ENCODE data around the gene ABLIM1.
A peak's percentile ranks its signal among the peaks of the same experiment; 100 is the strongest.

Gene ABLIM1

GRCh38 chr10:114483575-114483974 is 174.5 kb downstream of the ABLIM1 start:
- no peak for TF ChIP-seq GATA1 (IDR thresholded peaks at IDR 0.05; ENCODE audit: low read depth, low read length)

GRCh38 chr10:114482480-114483304 is 175.4 kb downstream of the ABLIM1 start:
- DNase-seq: no peak
- no peak for TF ChIP-seq GATA1 (IDR thresholded peaks at IDR 0.05; ENCODE audit: low read depth, low read length)
- TF ChIP-seq POLR2A (IDR thresholded peaks at IDR 0.05; ENCODE audit: low read length): no peak

More at GRCh38 chr10:114483575-114483974, 174.5 kb downstream of the ABLIM1 start:
- no peak for DNase-seq

GRCh38 chr10:114481055-114481454 is 177.0 kb downstream of the ABLIM1 start:
- TF ChIP-seq POLR2A (IDR thresholded peaks at IDR 0.05; ENCODE audit: low read length): no peak
- no peak for TF ChIP-seq GATA1 (IDR thresholded peaks at IDR 0.05; ENCODE audit: low read depth, low read length)
- DNase-seq: no peak

GRCh38 chr10:114479836-114480235 is 178.2 kb downstream of the ABLIM1 start:
- DNase-seq: no peak
- TF ChIP-seq GATA1 (IDR thresholded peaks at IDR 0.05; ENCODE audit: low read depth, low read length) (no peak), POLR2A (IDR thresholded peaks at IDR 0.05; ENCODE audit: low read length) (no peak)

- DNase-seq: peak in 1 of 2 experiments; percentile 13
- no peak for TF ChIP-seq GATA1 (IDR thresholded peaks at IDR 0.05; ENCODE audit: low read depth, low read length)
- TF ChIP-seq POLR2A (IDR thresholded peaks at IDR 0.05; ENCODE audit: low read length): no peak
These were observed 178.8 kb downstream of the ABLIM1 start for GRCh38 chr10:114479307-114479706.

GRCh38 chr10:114478281-114478680 is 179.8 kb downstream of the ABLIM1 start:
- TF ChIP-seq POLR2A (IDR thresholded peaks at IDR 0.05; ENCODE audit: low read length) (no peak), GATA1 (IDR thresholded peaks at IDR 0.05; ENCODE audit: low read depth, low read length) (no peak)

GRCh38 chr10:114477285-114477684 is 180.8 kb downstream of the ABLIM1 start:
- DNase-seq: no peak

More at GRCh38 chr10:114478281-114478680, 179.8 kb downstream of the ABLIM1 start:
- DNase-seq: no peak

GRCh38 chr10:114474989-114475388 is 183.1 kb downstream of the ABLIM1 start:
- no peak for DNase-seq
- no peak for TF ChIP-seq POLR2A (IDR thresholded peaks at IDR 0.05; ENCODE audit: low read length)

More at GRCh38 chr10:114477285-114477684, 180.8 kb downstream of the ABLIM1 start:
- TF ChIP-seq GATA1 (IDR thresholded peaks at IDR 0.05; ENCODE audit: low read depth, low read length) (no peak), POLR2A (IDR thresholded peaks at IDR 0.05; ENCODE audit: low read length) (no peak)

- no peak for DNase-seq
- no peak for TF ChIP-seq GATA1 (IDR thresholded peaks at IDR 0.05; ENCODE audit: low read depth, low read length)
- no peak for TF ChIP-seq POLR2A (IDR thresholded peaks at IDR 0.05; ENCODE audit: low read length)
These were observed 184.3 kb downstream of the ABLIM1 start for GRCh38 chr10:114473776-114474175.

- TF ChIP-seq POLR2A (IDR thresholded peaks at IDR 0.05; ENCODE audit: low read length): no peak
- no peak for TF ChIP-seq GATA1 (IDR thresholded peaks at IDR 0.05; ENCODE audit: low read depth, low read length)
- DNase-seq: no peak
These were observed 185.2 kb downstream of the ABLIM1 start for GRCh38 chr10:114472877-114473253.

GRCh38 chr10:114471906-114472876 is 185.9 kb downstream of the ABLIM1 start:
- DNase-seq: no peak
- TF ChIP-seq POLR2A (IDR thresholded peaks at IDR 0.05; ENCODE audit: low read length): no peak
- TF ChIP-seq GATA1 (IDR thresholded peaks at IDR 0.05; ENCODE audit: low read depth, low read length): no peak

- peak; percentile 66 to 76 for DNase-seq
These were observed 186.8 kb downstream of the ABLIM1 start for GRCh38 chr10:114470956-114471905.

GRCh38 chr10:114470361-114470760 is 187.7 kb downstream of the ABLIM1 start:
- no peak for DNase-seq
- TF ChIP-seq POLR2A (IDR thresholded peaks at IDR 0.05; ENCODE audit: low read length) (no peak), GATA1 (IDR thresholded peaks at IDR 0.05; ENCODE audit: low read depth, low read length) (no peak)

More at GRCh38 chr10:114470956-114471905, 186.8 kb downstream of the ABLIM1 start:
- TF ChIP-seq GATA1 (IDR thresholded peaks at IDR 0.05; ENCODE audit: low read depth, low read length): no peak
- TF ChIP-seq POLR2A (IDR thresholded peaks at IDR 0.05; ENCODE audit: low read length): no peak

Measured in erythroblast (primary cell).